ENCODE results near the gene DOK7. TPM values are rescaled to one million over a fixed set of nuclear protein-coding genes. Genes with fewer than 3 reads are reported as not detected.

The DOK7 gene
- polyA plus RNA-seq, 3 donors = not detected

DNA sequence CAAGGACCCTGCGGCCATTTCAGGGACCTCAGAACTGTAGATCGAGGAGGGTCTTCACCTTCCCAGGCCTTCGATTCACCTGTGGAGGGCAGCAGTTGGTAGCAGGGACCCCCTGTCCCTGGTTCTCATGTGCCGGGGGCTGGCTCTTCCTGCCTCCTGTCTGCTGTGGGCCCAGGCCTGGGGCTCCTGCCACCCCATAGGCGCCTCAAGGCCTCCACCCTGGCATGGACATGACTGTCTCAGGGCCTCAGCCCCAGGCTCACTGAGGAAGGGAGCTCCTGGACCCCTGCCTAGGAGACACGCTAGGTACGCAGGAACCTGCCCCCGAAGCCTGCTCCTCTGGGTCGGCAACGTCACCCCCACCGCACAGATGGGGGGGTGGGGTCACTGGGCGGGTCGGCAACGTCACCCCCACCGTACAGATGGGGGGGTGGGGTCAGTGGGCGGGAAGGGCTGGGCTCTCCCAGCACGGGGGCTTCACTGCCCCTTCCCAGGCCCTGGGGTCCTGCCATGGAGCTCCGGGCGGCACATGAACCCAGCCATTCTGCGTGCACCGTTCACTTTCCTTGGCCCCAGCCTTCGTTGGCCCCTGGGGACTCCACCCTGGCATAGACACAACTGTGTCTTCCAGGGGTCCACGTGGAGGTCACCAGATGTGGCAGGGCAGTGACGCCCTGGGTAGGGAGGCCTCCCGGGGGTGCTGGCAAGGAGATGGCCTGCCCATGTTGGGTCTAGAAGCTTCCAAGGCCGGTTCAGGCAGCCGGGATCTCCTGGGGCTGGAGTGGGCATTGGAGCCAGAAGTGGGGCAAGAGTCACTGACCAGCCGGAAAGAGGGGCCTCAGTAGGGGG is 24.9 kb upstream of the DOK7 start:
- intact Hi-C loops (cut with micrococcal nuclease) = no loop called here
- DNase-seq = no peak
- Mint-ChIP-seq H3K9me3 (peaks cover 0 to 3% (median 0%) of the 10 kb centered on the region in 7 donors), H3K4me1 (peaks cover 12% of the 10 kb centered on the region), H3K36me3 (no peaks in the 10 kb centered on the region), H3K4me3 (no peak overlapping the region), H3K27ac (no peak overlapping the region), H3K27me3 (ENCODE audit: low read depth in 3 of 3) (peaks cover 0 to 1% (median 0%) of the 10 kb centered on the region in 3 donors)
- Histone ChIP-seq H3K4me3 (replicated peaks in 1 of 3; ENCODE audit: low read depth in 2 of 3, low read length in 3 of 3) (no peak overlapping the region), H3K27ac (ENCODE audit: low read depth in 1 of 2, low read length in 2 of 2) (no peak overlapping the region), H3K9me3 (replicated peaks in 1 of 2; ENCODE audit: control insufficient read depth in 1 of 2, insufficient read depth in 1 of 2, low read length in 2 of 2) (no peaks in the 10 kb centered on the region), H3K4me1 (ENCODE audit: control insufficient read depth in 1 of 2, insufficient read depth in 2 of 2, low read length in 2 of 2) (peaks cover 8 to 11% of the 10 kb centered on the region in 2 donors), H3K4me2 (replicated peaks; ENCODE audit: extremely low read depth, low read length, poor library complexity, severe bottlenecking) (no peak overlapping the region), H2AFZ (ENCODE audit: insufficient read depth, low read depth, low read length, poor library complexity, severe bottlenecking) (no peak overlapping the region), H3K79me2 (ENCODE audit: insufficient read depth, low read length) (no peaks in the 10 kb centered on the region), H3K36me3 (replicated peaks in 1 of 2; ENCODE audit: control insufficient read depth in 1 of 2, insufficient read depth in 2 of 2, low read length in 2 of 2) (no peaks in the 10 kb centered on the region), H4K20me1 (ENCODE audit: insufficient read depth, low read length) (no peaks in the 10 kb centered on the region), H3K27me3 (ENCODE audit: control insufficient read depth in 2 of 2, insufficient read depth in 2 of 2, low read length in 2 of 2) (no peaks in the 10 kb centered on the region), H3K9ac (ENCODE audit: insufficient read depth, low read length, poor library complexity, severe bottlenecking) (no peak overlapping the region)
- TF ChIP-seq, protein P1, sequence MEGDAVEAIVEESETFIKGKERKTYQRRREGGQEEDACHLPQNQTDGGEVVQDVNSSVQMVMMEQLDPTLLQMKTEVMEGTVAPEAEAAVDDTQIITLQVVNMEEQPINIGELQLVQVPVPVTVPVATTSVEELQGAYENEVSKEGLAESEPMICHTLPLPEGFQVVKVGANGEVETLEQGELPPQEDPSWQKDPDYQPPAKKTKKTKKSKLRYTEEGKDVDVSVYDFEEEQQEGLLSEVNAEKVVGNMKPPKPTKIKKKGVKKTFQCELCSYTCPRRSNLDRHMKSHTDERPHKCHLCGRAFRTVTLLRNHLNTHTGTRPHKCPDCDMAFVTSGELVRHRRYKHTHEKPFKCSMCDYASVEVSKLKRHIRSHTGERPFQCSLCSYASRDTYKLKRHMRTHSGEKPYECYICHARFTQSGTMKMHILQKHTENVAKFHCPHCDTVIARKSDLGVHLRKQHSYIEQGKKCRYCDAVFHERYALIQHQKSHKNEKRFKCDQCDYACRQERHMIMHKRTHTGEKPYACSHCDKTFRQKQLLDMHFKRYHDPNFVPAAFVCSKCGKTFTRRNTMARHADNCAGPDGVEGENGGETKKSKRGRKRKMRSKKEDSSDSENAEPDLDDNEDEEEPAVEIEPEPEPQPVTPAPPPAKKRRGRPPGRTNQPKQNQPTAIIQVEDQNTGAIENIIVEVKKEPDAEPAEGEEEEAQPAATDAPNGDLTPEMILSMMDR (IDR thresholded peaks at IDR 0.05) = no peak
- WGBS (ENCODE audit: insufficient coverage) = 96% methylated on average over 20 of the region's 28 CpGs

DNA sequence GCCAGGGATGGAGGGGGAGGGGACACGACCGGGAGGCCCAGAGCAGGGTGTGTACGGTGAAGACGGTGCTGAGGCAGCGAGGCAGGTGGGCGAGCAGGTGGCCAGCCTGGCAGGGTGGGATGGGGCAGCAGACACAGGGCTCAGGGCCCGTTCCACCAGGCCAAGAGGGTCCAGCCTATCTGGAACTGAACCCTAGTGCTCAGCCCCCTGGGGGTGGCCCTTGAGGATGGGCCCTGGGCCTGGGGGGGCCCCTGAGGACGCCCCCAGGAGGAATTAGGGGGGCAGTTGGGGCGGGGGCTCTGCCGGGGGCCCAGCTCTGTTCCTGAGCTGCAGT is 24.3 kb upstream of the DOK7 start:
- H3K4me2 ChIP-seq (replicated peaks; ENCODE audit: extremely low read depth, low read length, poor library complexity, severe bottlenecking) = no peak overlapping the region
- H3K27ac ChIP-seq (ENCODE audit: low read depth in 1 of 2, low read length in 2 of 2) = no peak overlapping the region
- H3K27me3 ChIP-seq (ENCODE audit: control insufficient read depth in 2 of 2, insufficient read depth in 2 of 2, low read length in 2 of 2) = no peaks in the 10 kb centered on the region
- H3K4me3 ChIP-seq (replicated peaks in 1 of 3; ENCODE audit: low read depth in 2 of 3, low read length in 3 of 3) = no peak overlapping the region
- no peak overlapping the region for H3K9ac ChIP-seq (ENCODE audit: insufficient read depth, low read length, poor library complexity, severe bottlenecking)
- no peak overlapping the region for H2AFZ ChIP-seq (ENCODE audit: insufficient read depth, low read depth, low read length, poor library complexity, severe bottlenecking)
- H3K4me1 Mint-ChIP-seq = peaks cover 12% of the 10 kb centered on the region
- no peaks in the 10 kb centered on the region for H4K20me1 ChIP-seq (ENCODE audit: insufficient read depth, low read length)
- H3K4me3 Mint-ChIP-seq = no peak overlapping the region
- WGBS (ENCODE audit: insufficient coverage) = 91% methylated on average over 6 of the region's 10 CpGs
- peaks cover 9 to 13% of the 10 kb centered on the region in 2 donors for H3K4me1 ChIP-seq (ENCODE audit: control insufficient read depth in 1 of 2, insufficient read depth in 2 of 2, low read length in 2 of 2)
- H3K36me3 ChIP-seq (replicated peaks in 1 of 2; ENCODE audit: control insufficient read depth in 1 of 2, insufficient read depth in 2 of 2, low read length in 2 of 2) = no peaks in the 10 kb centered on the region
- TF ChIP-seq, protein P1 (IDR thresholded peaks at IDR 0.05) = no peak
- H3K79me2 ChIP-seq (ENCODE audit: insufficient read depth, low read length) = no peaks in the 10 kb centered on the region
- DNase-seq = no peak
- peaks cover 0 to 1% (median 0%) of the 10 kb centered on the region in 3 donors for H3K27me3 Mint-ChIP-seq (ENCODE audit: low read depth in 3 of 3)
- intact Hi-C loops (cut with micrococcal nuclease) = no loop called here
- H3K36me3 Mint-ChIP-seq = no peaks in the 10 kb centered on the region
- H3K27ac Mint-ChIP-seq = no peak overlapping the region
- no peaks in the 10 kb centered on the region for H3K9me3 ChIP-seq (replicated peaks in 1 of 2; ENCODE audit: control insufficient read depth in 1 of 2, insufficient read depth in 1 of 2, low read length in 2 of 2)
- peaks cover 0 to 3% (median 0%) of the 10 kb centered on the region in 7 donors for H3K9me3 Mint-ChIP-seq

All from CD14-positive monocyte (primary cell).